Lung (tissue), 12 donors: ENCODE measurements around the gene SAG. TPM values are rescaled to one million over a fixed set of nuclear protein-coding genes. Genes with fewer than 3 reads are reported as not detected.
"Not testable (repeated sequence)": the region's sequence is repeated elsewhere in the genome, so short reads cannot be mapped to it uniquely, and the experiment has no call there.

Experiments
- ATAC-seq: fragments of 200-7000 bp; cut with Tn5 transposase; one replicate; pipeline ENCODE4 v1.9.1; 2020; ENCODE audit warnings: moderate number of reproducible peaks; ENCODE audit not compliant: insufficient read depth, low FRiP score
- DNase-seq, 3 donors: peaks; one replicate each; pipeline ENCODE4 v3.0.0-alpha.2; 2013 to 2017
- H3K27ac ChIP-seq, 2 donors: one replicate each; pipeline ENCODE4 v1.5.1; 2013; ENCODE audit warnings: mild to moderate bottlenecking in 2 of 2, moderate library complexity in 2 of 2, control low read depth in 1 of 2, inconsistent platforms in 1 of 2, low read depth in 1 of 2, low read length in 1 of 2
- H3K27me3 ChIP-seq, 3 donors: one replicate each; pipeline ENCODE4 v1.5.1; 2013; ENCODE audit warnings: low read length in 2 of 3; ENCODE audit not compliant: control insufficient read depth in 3 of 3, insufficient read depth in 3 of 3
- H3K36me3 ChIP-seq, 4 donors: one replicate each; pipeline ENCODE4 v1.5.1; 2013; ENCODE audit warnings: low read length in 4 of 4, mild to moderate bottlenecking in 1 of 4, moderate library complexity in 1 of 4; ENCODE audit not compliant: control insufficient read depth in 4 of 4, insufficient read depth in 4 of 4
- H3K4me1 ChIP-seq, 5 donors: one replicate each; pipeline ENCODE4 v1.5.1; 2013; ENCODE audit warnings: low read length in 5 of 5, mild to moderate bottlenecking in 2 of 5, moderate library complexity in 1 of 5; ENCODE audit not compliant: control insufficient read depth in 5 of 5, insufficient read depth in 5 of 5
- H3K4me3 ChIP-seq: one replicate; pipeline ENCODE4 v1.5.1; 2013; ENCODE audit warnings: mild to moderate bottlenecking, control low read depth, moderate library complexity
- H3K9ac ChIP-seq, 2 donors: one replicate each; pipeline ENCODE4 v1.5.1; 2013; ENCODE audit warnings: low read length in 2 of 2, control low read depth in 1 of 2; ENCODE audit not compliant: insufficient read depth in 1 of 2
- H3K9me3 ChIP-seq, 4 donors: one replicate each; pipeline ENCODE4 v1.5.1; 2013; ENCODE audit warnings: low read length in 3 of 4, mild to moderate bottlenecking in 1 of 4, moderate library complexity in 1 of 4; ENCODE audit not compliant: control insufficient read depth in 4 of 4, insufficient read depth in 3 of 4
- CTCF ChIP-seq: IDR thresholded peaks from 2 replicates; pipeline ENCODE4 v1.5.1; 2012; ENCODE audit warnings: mild to moderate bottlenecking; ENCODE audit errors: control extremely low read depth, extremely low read depth
- WGBS, 2 donors: extraction: QIAGEN DNeasy Blood & Tissue Kit; methylation state at CpG; one replicate each; pipeline ENCODE4 v1.1.7; 2013; 5-methylcytosine and 5-hydroxymethylcytosine counted together
- polyA plus RNA-seq, 2 donors: library from polyadenylated mRNA; stranded (reverse); fragments of 200-250 nt; gene quantifications; one replicate each; pipeline ENCODE4 v1.2.1, GENCODE V29; 2013
- total RNA-seq, 2 donors: library from RNA; depleted of rRNA in 1 of 2; stranded (reverse); fragments of >200 nt in 1 of 2; gene quantifications; one replicate each; pipeline ENCODE4 v1.2.1, GENCODE V29; 2014 to 2021
- donor health status: control.
- donor health status: control.
- donor health status: Bipolar disorder and iron deficiency.
- donor health status: healthy.
- donor health status: DM: yes; HTN: yes; CAD: no.

SAG gene
- total and polyA plus RNA-seq, 4 donors, result 0.03 to 0.46 (median 0.22) TPM; not detected in 1

- H3K9ac ChIP-seq, result no peak overlapping the region
- no peaks in the 10 kb centered on the region for H3K36me3 ChIP-seq
- no peaks in the 10 kb centered on the region for H3K9me3 ChIP-seq
- 83% methylated on average over 4 of the region's 4 CpGs for WGBS, 2 donors
- no peak for ATAC-seq
- no peak overlapping the region for H3K27ac ChIP-seq
- no peak for DNase-seq
- H3K4me1 ChIP-seq, result peaks cover 0 to 8% (median 0%) of the 10 kb centered on the region in 5 donors
- no peak overlapping the region for H3K4me3 ChIP-seq
- no peak for TF ChIP-seq CTCF
- H3K27me3 ChIP-seq, result no peaks in the 10 kb centered on the region
Observed at GRCh38 chr2:233332125-233332524, 24.5 kb downstream of the SAG start.

- DNase-seq (no peak), ATAC-seq (no peak)
- no peak for TF ChIP-seq CTCF
- no peaks in the 10 kb centered on the region for H3K36me3 ChIP-seq
- H3K9ac ChIP-seq, result no peak overlapping the region
- H3K4me3 ChIP-seq, result no peak overlapping the region
- WGBS, 2 donors, result 93 to 94% methylated on average over 11 of the region's 11 CpGs
- no peaks in the 10 kb centered on the region for H3K27me3 ChIP-seq
- H3K27ac ChIP-seq, result no peak overlapping the region
- H3K9me3 ChIP-seq, result peaks cover 0 to 2% (median 0%) of the 10 kb centered on the region in 4 donors
- H3K4me1 ChIP-seq, result peaks cover 0 to under 1% (median 0%) of the 10 kb centered on the region in 5 donors
Observed at GRCh38 chr2:233334915-233335314, 27.3 kb downstream of the SAG start.

GRCh38 chr2:233336091-233336490, 28.5 kb downstream of the SAG start:
- H3K4me3 ChIP-seq, ATAC-seq, H3K27me3 ChIP-seq, H3K9ac ChIP-seq, DNase-seq, H3K36me3 ChIP-seq, H3K27ac ChIP-seq, H3K4me1 ChIP-seq, H3K9me3 ChIP-seq: not testable (repeated sequence)
- 96 to 97% methylated on average over 13 of the region's 13 CpGs for WGBS, 2 donors

GRCh38 chr2:233336541-233336940, 28.9 kb downstream of the SAG start:
- no peak for TF ChIP-seq CTCF
- no peak overlapping the region for H3K4me3 ChIP-seq
- ATAC-seq (no peak), DNase-seq (no peak)
- no peak overlapping the region for H3K9ac ChIP-seq
- 94 to 95% methylated on average over 5 of the region's 5 CpGs for WGBS, 2 donors
- no peak overlapping the region for H3K27ac ChIP-seq
- H3K36me3 ChIP-seq, result no peaks in the 10 kb centered on the region
- peaks cover 0 to 2% (median 0%) of the 10 kb centered on the region in 4 donors for H3K9me3 ChIP-seq
- no peaks in the 10 kb centered on the region for H3K4me1 ChIP-seq
- H3K27me3 ChIP-seq, result no peaks in the 10 kb centered on the region
